ENCODE results near the gene REP15. TPM values are rescaled to one million over a fixed set of nuclear protein-coding genes. Genes with fewer than 3 reads are reported as not detected.
A peak's percentile ranks its signal among the peaks of the same experiment; 100 is the strongest.
"Not testable (repeated sequence)": the region's sequence is repeated elsewhere in the genome, so short reads cannot be mapped to it uniquely, and the experiment has no call there.

REP15 gene
- total and polyA plus RNA-seq, 2 donors (not counting 1 experiment from before 2014, with no cell fraction given): 0.78 to 0.99 TPM

DNA sequence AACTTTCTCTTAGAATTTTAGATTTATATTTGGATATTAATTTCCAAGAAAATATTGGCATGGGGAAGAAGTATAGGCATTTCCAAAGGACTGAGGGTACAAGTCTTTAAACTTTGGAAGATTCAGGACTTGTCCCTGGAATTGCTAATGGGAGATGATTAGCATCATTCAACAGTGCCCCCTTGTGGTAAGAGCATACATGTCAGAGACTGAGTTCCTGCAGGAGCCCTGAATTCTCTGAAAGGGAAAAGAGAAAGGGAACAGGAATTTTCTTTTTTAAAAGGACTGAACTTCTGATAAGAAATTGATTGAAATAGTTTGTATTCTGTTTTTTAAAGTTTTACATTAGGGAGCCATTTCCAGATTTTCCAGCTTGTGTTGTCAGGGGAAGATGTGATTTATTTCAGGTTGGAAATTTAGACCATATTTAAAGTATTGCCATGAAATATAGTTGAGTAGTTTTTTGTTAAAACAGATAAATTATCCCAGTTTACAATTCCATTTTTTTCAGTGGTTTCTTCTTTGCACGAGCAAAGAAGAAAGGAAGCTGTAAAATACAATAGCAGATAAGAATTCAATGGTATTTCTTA, 44.0 kb upstream of the REP15 start:
- Histone ChIP-seq H3K9ac (ENCODE audit: insufficient read depth, low read length) (no peak overlapping the region), H4K20me1 (ENCODE audit: control insufficient read depth, extremely low read depth, insufficient read depth, low read length) (no peaks in the 10 kb centered on the region), H3K9me3 (ENCODE audit: control insufficient read depth, insufficient read depth, low read depth, low read length) (no peaks in the 10 kb centered on the region), H3K4me1 (ENCODE audit: control insufficient read depth, extremely low read depth, insufficient read depth, low read length) (no peaks in the 10 kb centered on the region), H3K4me3 (replicated peaks in 1 of 4; ENCODE audit: control extremely low read depth in 1 of 4, insufficient read depth in 1 of 4, low read depth in 3 of 4, low read length in 4 of 4) (no peak overlapping the region), H2AFZ (ENCODE audit: low read length) (no peak overlapping the region), H3K27me3 (ENCODE audit: control insufficient read depth, insufficient read depth, low read length) (no peaks in the 10 kb centered on the region), H3K27ac (ENCODE audit: insufficient read depth, low read length) (no peak overlapping the region), H3K36me3 (ENCODE audit: control insufficient read depth, insufficient read depth, low read length) (peaks cover 2% of the 10 kb centered on the region), H3K79me2 (ENCODE audit: control insufficient read depth, insufficient read depth, low read length) (no peaks in the 10 kb centered on the region), H3K4me2 (ENCODE audit: extremely low read depth, insufficient read depth, low read length) (no peak overlapping the region)
- DNase-seq (ENCODE audit: low read depth in 2 of 2): peak; percentile 66 to 89
- TF ChIP-seq, protein P1, sequence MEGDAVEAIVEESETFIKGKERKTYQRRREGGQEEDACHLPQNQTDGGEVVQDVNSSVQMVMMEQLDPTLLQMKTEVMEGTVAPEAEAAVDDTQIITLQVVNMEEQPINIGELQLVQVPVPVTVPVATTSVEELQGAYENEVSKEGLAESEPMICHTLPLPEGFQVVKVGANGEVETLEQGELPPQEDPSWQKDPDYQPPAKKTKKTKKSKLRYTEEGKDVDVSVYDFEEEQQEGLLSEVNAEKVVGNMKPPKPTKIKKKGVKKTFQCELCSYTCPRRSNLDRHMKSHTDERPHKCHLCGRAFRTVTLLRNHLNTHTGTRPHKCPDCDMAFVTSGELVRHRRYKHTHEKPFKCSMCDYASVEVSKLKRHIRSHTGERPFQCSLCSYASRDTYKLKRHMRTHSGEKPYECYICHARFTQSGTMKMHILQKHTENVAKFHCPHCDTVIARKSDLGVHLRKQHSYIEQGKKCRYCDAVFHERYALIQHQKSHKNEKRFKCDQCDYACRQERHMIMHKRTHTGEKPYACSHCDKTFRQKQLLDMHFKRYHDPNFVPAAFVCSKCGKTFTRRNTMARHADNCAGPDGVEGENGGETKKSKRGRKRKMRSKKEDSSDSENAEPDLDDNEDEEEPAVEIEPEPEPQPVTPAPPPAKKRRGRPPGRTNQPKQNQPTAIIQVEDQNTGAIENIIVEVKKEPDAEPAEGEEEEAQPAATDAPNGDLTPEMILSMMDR (conservative IDR thresholded peaks at IDR 0.05 in 1 of 2, IDR thresholded peaks at IDR 0.05 in 1 of 2; ENCODE audit: low read depth in 1 of 2, low read length in 2 of 2): peak; percentile 87 to 91
- no peak for TF ChIP-seq EZH2 (IDR thresholded peaks at IDR 0.05; ENCODE audit: low read length, missing control alignments)

DNA sequence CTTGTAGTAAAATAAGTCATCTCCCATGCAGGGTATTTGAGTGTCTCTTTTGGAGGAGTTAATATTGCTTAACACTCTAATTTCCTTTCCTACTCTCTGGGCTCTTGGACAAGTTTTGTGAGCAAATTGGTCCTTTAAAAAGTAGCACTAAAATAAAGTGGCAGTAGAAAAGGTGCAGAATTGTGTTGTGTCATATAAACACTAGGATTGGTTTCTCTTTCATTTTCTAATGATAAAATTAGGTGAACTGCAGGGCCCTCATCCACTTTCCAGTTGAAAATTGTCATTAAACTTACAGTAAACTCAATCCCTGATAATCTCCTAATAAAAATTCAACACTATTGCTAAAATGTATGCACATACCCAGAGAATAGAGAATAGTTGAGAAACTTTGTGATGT, 42.6 kb upstream of the REP15 start:
- no peak overlapping the region for H3K4me2 ChIP-seq (ENCODE audit: extremely low read depth, insufficient read depth, low read length)
- H3K36me3 ChIP-seq (ENCODE audit: control insufficient read depth, insufficient read depth, low read length): no peaks in the 10 kb centered on the region
- H4K20me1 ChIP-seq (ENCODE audit: control insufficient read depth, extremely low read depth, insufficient read depth, low read length): no peaks in the 10 kb centered on the region
- H3K4me1 ChIP-seq (ENCODE audit: control insufficient read depth, extremely low read depth, insufficient read depth, low read length): no peaks in the 10 kb centered on the region
- no peak for TF ChIP-seq EZH2 (IDR thresholded peaks at IDR 0.05; ENCODE audit: low read length, missing control alignments)
- TF ChIP-seq, protein P1 (conservative IDR thresholded peaks at IDR 0.05 in 1 of 2, IDR thresholded peaks at IDR 0.05 in 1 of 2; ENCODE audit: low read depth in 1 of 2, low read length in 2 of 2): no peak
- no peaks in the 10 kb centered on the region for H3K9me3 ChIP-seq (ENCODE audit: control insufficient read depth, insufficient read depth, low read depth, low read length)
- H2AFZ ChIP-seq (ENCODE audit: low read length): no peak overlapping the region
- no peaks in the 10 kb centered on the region for H3K79me2 ChIP-seq (ENCODE audit: control insufficient read depth, insufficient read depth, low read length)
- no peak overlapping the region for H3K4me3 ChIP-seq (replicated peaks in 1 of 4; ENCODE audit: control extremely low read depth in 1 of 4, insufficient read depth in 1 of 4, low read depth in 3 of 4, low read length in 4 of 4)
- H3K27ac ChIP-seq (ENCODE audit: insufficient read depth, low read length): no peak overlapping the region
- no peak for DNase-seq (ENCODE audit: low read depth in 2 of 2)
- no peaks in the 10 kb centered on the region for H3K27me3 ChIP-seq (ENCODE audit: control insufficient read depth, insufficient read depth, low read length)
- no peak overlapping the region for H3K9ac ChIP-seq (ENCODE audit: insufficient read depth, low read length)

DNA sequence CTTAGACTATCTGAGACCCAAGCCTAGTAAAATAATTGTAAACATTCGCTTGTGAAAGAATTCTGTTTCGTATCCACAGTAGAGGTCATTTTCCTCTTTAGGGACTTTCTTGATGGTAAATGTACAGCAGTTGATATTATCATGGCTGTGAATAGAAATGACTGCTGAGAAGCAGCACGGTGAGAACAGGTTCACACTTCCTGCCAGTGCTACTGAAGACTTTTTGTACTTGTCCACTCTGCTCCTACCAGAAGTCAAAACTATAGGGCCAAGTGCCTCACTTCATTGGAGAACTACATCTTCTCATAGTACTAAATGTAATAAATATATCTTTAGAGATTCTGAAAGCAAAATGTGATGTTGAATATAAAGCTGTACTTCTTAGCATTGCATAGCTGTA, 40.8 kb upstream of the REP15 start:
- H3K27ac ChIP-seq (ENCODE audit: insufficient read depth, low read length); H3K27me3 ChIP-seq (ENCODE audit: control insufficient read depth, insufficient read depth, low read length); H2AFZ ChIP-seq (ENCODE audit: low read length); H3K4me1 ChIP-seq (ENCODE audit: control insufficient read depth, extremely low read depth, insufficient read depth, low read length); H3K4me3 ChIP-seq (replicated peaks in 1 of 4; ENCODE audit: control extremely low read depth in 1 of 4, insufficient read depth in 1 of 4, low read depth in 3 of 4, low read length in 4 of 4); H4K20me1 ChIP-seq (ENCODE audit: control insufficient read depth, extremely low read depth, insufficient read depth, low read length); DNase-seq (ENCODE audit: low read depth in 2 of 2); H3K9ac ChIP-seq (ENCODE audit: insufficient read depth, low read length); H3K36me3 ChIP-seq (ENCODE audit: control insufficient read depth, insufficient read depth, low read length); H3K4me2 ChIP-seq (ENCODE audit: extremely low read depth, insufficient read depth, low read length); H3K9me3 ChIP-seq (ENCODE audit: control insufficient read depth, insufficient read depth, low read depth, low read length); H3K79me2 ChIP-seq (ENCODE audit: control insufficient read depth, insufficient read depth, low read length): not testable (repeated sequence)

Measured in fibroblast of lung (primary cell).